ENCODE measurements around the gene STOM.

The STOM gene

GRCh38 chr9:121310571-121310970, 59.5 kb downstream of the STOM start:
- TF ChIP-seq L3MBTL2 (conservative IDR thresholded peaks at IDR 0.05), result no peak
- no peak for TF ChIP-seq CTBP1 (IDR thresholded peaks at IDR 0.05; ENCODE audit: borderline replicate concordance)
- TF ChIP-seq FOXA1 (IDR thresholded peaks at IDR 0.05), result no peak
- TF ChIP-seq SUZ12 (IDR thresholded peaks at IDR 0.05), result no peak
- TF ChIP-seq LEF1 (IDR thresholded peaks at IDR 0.05; ENCODE audit: borderline replicate concordance), result no peak
- TF ChIP-seq ZNF384 (IDR thresholded peaks at IDR 0.05), result no peak
- no peak for TF ChIP-seq HDGF (IDR thresholded peaks at IDR 0.05; ENCODE audit: borderline replicate concordance)
- TF ChIP-seq FOXK2 (IDR thresholded peaks at IDR 0.05), result no peak
- DNase-seq (ENCODE audit: extremely low spot score), result no peak
- ChIA-PET POLR2A (no interaction called here), CTCF (no interaction called here)

DNA sequence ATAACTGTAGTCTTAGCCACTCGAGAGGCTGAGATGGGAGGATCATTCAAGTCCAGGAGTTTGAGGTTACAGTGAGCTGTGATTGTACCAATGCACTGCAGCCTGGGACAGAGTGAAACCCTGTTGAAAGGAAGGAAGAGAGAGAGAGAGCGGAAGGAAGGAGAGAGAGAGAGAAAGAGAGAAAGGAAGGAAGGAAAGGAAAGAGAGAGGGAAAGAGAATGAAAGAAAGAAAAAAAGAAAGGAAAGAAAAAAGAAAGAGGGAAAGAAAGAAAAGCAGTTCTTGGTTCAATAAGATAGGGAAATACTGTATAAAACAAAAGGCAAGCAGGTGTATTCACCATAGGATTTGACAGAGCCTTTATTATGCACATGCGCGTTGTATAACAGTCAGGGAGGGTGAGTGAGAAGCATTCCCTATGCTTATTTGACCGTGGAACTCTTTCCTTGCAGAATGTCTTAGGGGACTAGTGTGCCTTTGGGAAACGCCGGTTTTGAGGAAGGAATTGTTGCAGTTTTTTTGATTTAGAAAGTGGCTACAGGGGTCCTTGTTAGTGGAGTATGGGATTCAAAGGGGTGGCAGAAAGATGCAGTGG, 60.1 kb downstream of the STOM start:
- no peak for TF ChIP-seq CTBP1 (IDR thresholded peaks at IDR 0.05; ENCODE audit: borderline replicate concordance)
- no peak for TF ChIP-seq FOXA1 (IDR thresholded peaks at IDR 0.05)
- no peak for TF ChIP-seq LEF1 (IDR thresholded peaks at IDR 0.05; ENCODE audit: borderline replicate concordance)
- no peak for TF ChIP-seq ZNF384 (IDR thresholded peaks at IDR 0.05)
- TF ChIP-seq SP1 (IDR thresholded peaks at IDR 0.05), result no peak
- ChIA-PET POLR2A (no interaction called here), CTCF (interaction anchor here (1.1 kb wide), 1 partner anchor 10 kb away, joined by 3 read pairs; no protein-coding TSS in a partner anchor)

GRCh38 chr9:121309171-121309570, 60.9 kb downstream of the STOM start:
- no peak for DNase-seq (ENCODE audit: extremely low spot score)
- TF ChIP-seq FOXK2 (IDR thresholded peaks at IDR 0.05), result no peak
- TF ChIP-seq LEF1 (IDR thresholded peaks at IDR 0.05; ENCODE audit: borderline replicate concordance), result no peak
- TF ChIP-seq SP1 (IDR thresholded peaks at IDR 0.05), result no peak
- TF ChIP-seq FOXA1 (IDR thresholded peaks at IDR 0.05), result no peak
- TF ChIP-seq, protein P1, sequence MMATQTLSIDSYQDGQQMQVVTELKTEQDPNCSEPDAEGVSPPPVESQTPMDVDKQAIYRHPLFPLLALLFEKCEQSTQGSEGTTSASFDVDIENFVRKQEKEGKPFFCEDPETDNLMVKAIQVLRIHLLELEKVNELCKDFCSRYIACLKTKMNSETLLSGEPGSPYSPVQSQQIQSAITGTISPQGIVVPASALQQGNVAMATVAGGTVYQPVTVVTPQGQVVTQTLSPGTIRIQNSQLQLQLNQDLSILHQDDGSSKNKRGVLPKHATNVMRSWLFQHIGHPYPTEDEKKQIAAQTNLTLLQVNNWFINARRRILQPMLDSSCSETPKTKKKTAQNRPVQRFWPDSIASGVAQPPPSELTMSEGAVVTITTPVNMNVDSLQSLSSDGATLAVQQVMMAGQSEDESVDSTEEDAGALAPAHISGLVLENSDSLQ (IDR thresholded peaks at IDR 0.05), result no peak
- CTCF ChIA-PET, result interaction anchor here (1.1 kb wide), 1 partner anchor 11 kb away, joined by 3 read pairs; no protein-coding TSS in a partner anchor
- POLR2A ChIA-PET, result no interaction called here

More for the DNA sequence above, 60.1 kb downstream of the STOM start:
- no peak for DNase-seq (ENCODE audit: extremely low spot score)

GRCh38 chr9:121308765-121309164, 61.3 kb downstream of the STOM start:
- ChIA-PET POLR2A (no interaction called here), CTCF (interaction anchor here (1.1 kb wide), 1 partner anchor 11 kb away, joined by 3 read pairs; no protein-coding TSS in a partner anchor)
- TF ChIP-seq SP1 (IDR thresholded peaks at IDR 0.05) (no peak), ZNF384 (IDR thresholded peaks at IDR 0.05) (no peak), FOXM1 (IDR thresholded peaks at IDR 0.05; ENCODE audit: borderline replicate concordance) (no peak), LEF1 (IDR thresholded peaks at IDR 0.05; ENCODE audit: borderline replicate concordance) (no peak), CTBP1 (IDR thresholded peaks at IDR 0.05; ENCODE audit: borderline replicate concordance) (no peak), L3MBTL2 (conservative IDR thresholded peaks at IDR 0.05) (no peak), TARDBP (IDR thresholded peaks at IDR 0.05) (no peak), SUZ12 (IDR thresholded peaks at IDR 0.05) (no peak), HDGF (IDR thresholded peaks at IDR 0.05; ENCODE audit: borderline replicate concordance) (no peak), FOXK2 (IDR thresholded peaks at IDR 0.05) (no peak), ELF4 (IDR thresholded peaks at IDR 0.05) (no peak), BHLHE40 (IDR thresholded peaks at IDR 0.05; ENCODE audit: borderline replicate concordance) (no peak), NFRKB (IDR thresholded peaks at IDR 0.05) (no peak), FOXA1 (IDR thresholded peaks at IDR 0.05) (no peak)
- DNase-seq (ENCODE audit: extremely low spot score), result no peak

- POLR2A ChIA-PET, result no interaction called here
- TF ChIP-seq, protein P1 (IDR thresholded peaks at IDR 0.05), result no peak
- TF ChIP-seq HDGF (IDR thresholded peaks at IDR 0.05; ENCODE audit: borderline replicate concordance), result no peak
- TF ChIP-seq SUZ12 (IDR thresholded peaks at IDR 0.05), result no peak
- TF ChIP-seq FOXA1 (IDR thresholded peaks at IDR 0.05), result no peak
- TF ChIP-seq LEF1 (IDR thresholded peaks at IDR 0.05; ENCODE audit: borderline replicate concordance), result no peak
- TF ChIP-seq NFRKB (IDR thresholded peaks at IDR 0.05), result no peak
- CTCF ChIA-PET, result no interaction called here
- DNase-seq (ENCODE audit: extremely low spot score), result no peak
These were observed 62.1 kb downstream of the STOM start for GRCh38 chr9:121307976-121308375.

DNA sequence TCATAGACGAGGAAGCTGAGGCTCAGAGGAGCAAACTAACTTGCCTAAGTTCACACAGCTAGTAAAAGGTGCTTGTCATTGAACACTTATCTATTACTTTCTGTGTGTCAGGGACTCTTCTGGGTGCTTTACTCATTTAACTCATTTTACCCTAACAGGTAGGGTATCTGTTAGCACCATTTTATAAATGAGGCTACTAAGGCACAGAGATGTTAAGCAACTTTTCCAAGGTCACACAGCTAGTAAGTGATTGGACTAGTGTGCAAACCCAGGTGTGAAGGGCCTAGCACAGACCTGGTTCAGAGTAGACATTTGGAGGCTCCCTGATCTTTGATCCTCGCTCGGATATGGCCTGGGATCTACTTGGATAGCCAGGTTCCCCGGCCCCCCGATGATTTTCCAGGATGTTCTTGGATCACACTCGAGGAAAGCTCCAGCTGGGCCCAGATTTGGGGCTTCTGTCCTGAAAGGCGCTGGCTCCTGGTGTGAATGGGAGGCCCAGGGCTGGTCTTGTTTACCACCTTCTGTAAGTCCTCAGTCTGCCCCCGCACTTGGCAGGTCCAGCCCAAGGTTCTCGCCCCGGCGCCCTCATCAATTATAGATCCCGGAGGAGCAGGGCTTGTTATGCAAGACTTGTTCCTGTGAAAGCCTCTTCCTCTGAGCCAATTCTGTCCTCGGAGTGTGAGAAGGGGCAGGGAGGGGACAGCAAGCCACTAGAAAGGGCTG, 64.6 kb downstream of the STOM start:
- no peak for DNase-seq (ENCODE audit: extremely low spot score)
- TF ChIP-seq ARNT (IDR thresholded peaks at IDR 0.05) (no peak), CTBP1 (IDR thresholded peaks at IDR 0.05; ENCODE audit: borderline replicate concordance) (no peak), SUZ12 (IDR thresholded peaks at IDR 0.05) (no peak), TARDBP (IDR thresholded peaks at IDR 0.05) (no peak), NFRKB (IDR thresholded peaks at IDR 0.05) (no peak), SP1 (IDR thresholded peaks at IDR 0.05) (no peak)
- CTCF ChIA-PET, result interaction anchor here (1.6 kb wide), 1 partner anchor 14 kb away, joined by 8 read pairs; no protein-coding TSS in a partner anchor
- POLR2A ChIA-PET, result no interaction called here

- TF ChIP-seq ARNT (IDR thresholded peaks at IDR 0.05) (no peak), FOXK2 (IDR thresholded peaks at IDR 0.05) (no peak), CTBP1 (IDR thresholded peaks at IDR 0.05; ENCODE audit: borderline replicate concordance) (no peak), TARDBP (IDR thresholded peaks at IDR 0.05) (no peak), NFRKB (IDR thresholded peaks at IDR 0.05) (no peak), BHLHE40 (IDR thresholded peaks at IDR 0.05; ENCODE audit: borderline replicate concordance) (no peak), L3MBTL2 (conservative IDR thresholded peaks at IDR 0.05) (no peak), ELF4 (IDR thresholded peaks at IDR 0.05) (no peak), FOXA1 (IDR thresholded peaks at IDR 0.05) (no peak), SP1 (IDR thresholded peaks at IDR 0.05) (no peak), ZNF384 (IDR thresholded peaks at IDR 0.05) (no peak), FOXM1 (IDR thresholded peaks at IDR 0.05; ENCODE audit: borderline replicate concordance) (no peak)
- TF ChIP-seq, protein P1 (IDR thresholded peaks at IDR 0.05), result no peak
- DNase-seq (ENCODE audit: extremely low spot score), result no peak
- POLR2A ChIA-PET, result no interaction called here
- CTCF ChIA-PET, result no interaction called here
These were observed 65.3 kb downstream of the STOM start for GRCh38 chr9:121304707-121305106.

Data from HEK293T (cell line).